ENCODE measurements around the gene DENND10. TPM values are rescaled to one million over a fixed set of nuclear protein-coding genes. Genes with fewer than 3 reads are reported as not detected.

Gene DENND10
- total and polyA plus RNA-seq, 2 experiments from 2014 or later, result 41.4 to 41.8 TPM

GRCh38 chr10:119143657-119144056, 39.7 kb downstream of the DENND10 start:
- DNase-seq (ENCODE audit: low spot score) (no peak), ATAC-seq (no peak)
- H3K9me2 ChIP-seq (ENCODE audit: insufficient read depth), result no peaks in the 10 kb centered on the region
- no peak overlapping the region for H2AFZ ChIP-seq
- H3K4me1 ChIP-seq (ENCODE audit: insufficient read depth), result no peaks in the 10 kb centered on the region
- Mint-ChIP-seq H3K4me1 (no peaks in the 10 kb centered on the region), H3K9me3 (peaks cover 3% of the 10 kb centered on the region; the same call in 1 of the 3 replicates), H3K4me3 (no peak overlapping the region), H3K36me3 (ENCODE audit: low read depth) (peaks cover 15% of the 10 kb centered on the region), H3K27ac (no peak overlapping the region), H3K27me3 (ENCODE audit: insufficient read depth, low read depth, poor library complexity) (peaks cover 1% of the 10 kb centered on the region)
- H3K79me2 ChIP-seq (replicated peaks; ENCODE audit: insufficient read depth), result no peaks in the 10 kb centered on the region
- H3K27ac ChIP-seq (ENCODE audit: low read depth), result no peak overlapping the region
- H4K20me1 ChIP-seq (replicated peaks; ENCODE audit: insufficient read depth), result no peaks in the 10 kb centered on the region
- TF ChIP-seq EZH2 (IDR thresholded peaks at IDR 0.05; ENCODE audit: low read depth, unreplicated experiment) (no peak), STAT1 (IDR thresholded peaks at IDR 0.05; ENCODE audit: unreplicated experiment) (no peak), REST (IDR thresholded peaks at IDR 0.05; ENCODE audit: unreplicated experiment) (no peak), JUNB (IDR thresholded peaks at IDR 0.05; ENCODE audit: unreplicated experiment) (no peak), ETS1 (IDR thresholded peaks at IDR 0.05) (no peak), ZNF462 (CRISPR knock-in tag; IDR thresholded peaks at IDR 0.05) (no peak), NANOG (IDR thresholded peaks at IDR 0.05; ENCODE audit: borderline replicate concordance) (no peak), POLR2AphosphoS5 (IDR thresholded peaks at IDR 0.05; ENCODE audit: low read depth) (no peak), ZNF331 (CRISPR knock-in tag; IDR thresholded peaks at IDR 0.05; ENCODE audit: low read depth) (no peak), EZH2phosphoT487 (IDR thresholded peaks at IDR 0.05; ENCODE audit: unreplicated experiment) (no peak), CREB1 (CRISPR knock-in tag; IDR thresholded peaks at IDR 0.05; ENCODE audit: low read depth) (no peak), ZNF114 (CRISPR knock-in tag; IDR thresholded peaks at IDR 0.05) (no peak)
- TF ChIP-seq, protein P1, sequence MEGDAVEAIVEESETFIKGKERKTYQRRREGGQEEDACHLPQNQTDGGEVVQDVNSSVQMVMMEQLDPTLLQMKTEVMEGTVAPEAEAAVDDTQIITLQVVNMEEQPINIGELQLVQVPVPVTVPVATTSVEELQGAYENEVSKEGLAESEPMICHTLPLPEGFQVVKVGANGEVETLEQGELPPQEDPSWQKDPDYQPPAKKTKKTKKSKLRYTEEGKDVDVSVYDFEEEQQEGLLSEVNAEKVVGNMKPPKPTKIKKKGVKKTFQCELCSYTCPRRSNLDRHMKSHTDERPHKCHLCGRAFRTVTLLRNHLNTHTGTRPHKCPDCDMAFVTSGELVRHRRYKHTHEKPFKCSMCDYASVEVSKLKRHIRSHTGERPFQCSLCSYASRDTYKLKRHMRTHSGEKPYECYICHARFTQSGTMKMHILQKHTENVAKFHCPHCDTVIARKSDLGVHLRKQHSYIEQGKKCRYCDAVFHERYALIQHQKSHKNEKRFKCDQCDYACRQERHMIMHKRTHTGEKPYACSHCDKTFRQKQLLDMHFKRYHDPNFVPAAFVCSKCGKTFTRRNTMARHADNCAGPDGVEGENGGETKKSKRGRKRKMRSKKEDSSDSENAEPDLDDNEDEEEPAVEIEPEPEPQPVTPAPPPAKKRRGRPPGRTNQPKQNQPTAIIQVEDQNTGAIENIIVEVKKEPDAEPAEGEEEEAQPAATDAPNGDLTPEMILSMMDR (conservative IDR thresholded peaks at IDR 0.05; ENCODE audit: low read depth in 2 of 2), result no peak
- H3K36me3 ChIP-seq (ENCODE audit: insufficient read depth), result no peaks in the 10 kb centered on the region
- H3K4me3 ChIP-seq, result no peak overlapping the region
- H3F3A ChIP-seq (replicated peaks; ENCODE audit: low read depth), result no peaks in the 10 kb centered on the region
- H3K4me2 ChIP-seq, result no peak overlapping the region
- H3K27me3 ChIP-seq (ENCODE audit: insufficient read depth), result no peaks in the 10 kb centered on the region

All from GM23338 (cell line).